Gastroesophageal sphincter (tissue), 4 donors: Measurements from ENCODE around the gene POMC. TPM values are rescaled to one million over a fixed set of nuclear protein-coding genes. Genes with fewer than 3 reads are reported as not detected.
"Not testable (repeated sequence)": the region's sequence is repeated elsewhere in the genome, so short reads cannot be mapped to it uniquely, and the experiment has no call there.

Experiments
- ATAC-seq: fragments of 150-250 bp; one replicate; pipeline ENCODE4 v1.9.1; 2016; ENCODE audit warnings: mild to moderate bottlenecking, moderate library complexity
- H3K27ac ChIP-seq, 4 donors: fragments of 200-600 bp; sonication (generic) in 3 of 4; 1 replicate in 3 of 4; 2 replicates in 1 of 4; pipeline ENCODE4 v1.5.1; 2016 to 2019
- H3K27me3 ChIP-seq: fragments of 200-600 bp; sonication (generic); one replicate; pipeline ENCODE4 v1.5.1; 2019
- H3K36me3 ChIP-seq, 2 donors: fragments of 200-600 bp; sonication (generic); one replicate each; pipeline ENCODE4 v1.5.1; 2019; ENCODE audit warnings: control low read depth in 1 of 2
- H3K4me1 ChIP-seq, 3 donors: fragments of 200-600 bp; sonication (generic); 1 replicate in 2 of 3; 2 replicates in 1 of 3; pipeline ENCODE4 v1.5.1; 2016 to 2019; ENCODE audit warnings: control low read depth in 2 of 3
- H3K4me3 ChIP-seq, 2 donors: fragments of 200-600 bp; sonication (generic); one replicate each; pipeline ENCODE4 v1.5.1; 2019; ENCODE audit warnings: mild to moderate bottlenecking in 1 of 2, moderate library complexity in 1 of 2
- H3K9me3 ChIP-seq, 3 donors: fragments of 200-600 bp; sonication (generic); one replicate each; pipeline ENCODE4 v1.5.1; 2017 to 2019; ENCODE audit warnings: control low read depth in 2 of 3
- EP300 ChIP-seq: sonication (generic); formaldehyde crosslinking; IDR thresholded peaks from one replicate; pipeline ENCODE4 v1.6.1; 2017; ENCODE audit warnings: antibody characterized with exemption, mild to moderate bottlenecking
- POLR2A ChIP-seq, 2 donors: fragments of 450-650 bp; IDR thresholded peaks; one replicate each; pipeline ENCODE4 v1.6.1; 2017; ENCODE audit warnings: antibody characterized with exemption in 2 of 2, mild to moderate bottlenecking in 2 of 2, moderate library complexity in 1 of 2
- POLR2AphosphoS5 ChIP-seq: sonication (generic); formaldehyde crosslinking; IDR thresholded peaks from one replicate; pipeline ENCODE4 v1.6.1; 2017; ENCODE audit warnings: antibody characterized with exemption
- WGBS, 2 donors: methylation state at CpG; one replicate each; pipeline ENCODE4 v1.1.5; 2018; ENCODE audit warnings: low coverage in 1 of 2; 5-methylcytosine and 5-hydroxymethylcytosine counted together
- total RNA-seq, 4 donors: library from RNA; depleted of rRNA; stranded (reverse); fragments of >200 nt; gene quantifications; one replicate each; pipeline ENCODE4 v1.1.0, GENCODE V29; 2016
- TF ChIP-seq, protein P1 (sequence below), 4 experiments: fragments of 200-600 bp in 2 of 4; fragments of 450-650 bp in 2 of 4; sonication (generic) in 1 of 4; IDR thresholded peaks; one replicate each; pipeline ENCODE4 v1.5.1; 2017 to 2019; ENCODE audit warnings: antibody characterized with exemption in 4 of 4, mild to moderate bottlenecking in 2 of 4, moderate library complexity in 2 of 4

POMC gene
- total RNA-seq, 4 donors from 2014 or later: 2.5 to 24.4 (median 5.4) TPM

DNA sequence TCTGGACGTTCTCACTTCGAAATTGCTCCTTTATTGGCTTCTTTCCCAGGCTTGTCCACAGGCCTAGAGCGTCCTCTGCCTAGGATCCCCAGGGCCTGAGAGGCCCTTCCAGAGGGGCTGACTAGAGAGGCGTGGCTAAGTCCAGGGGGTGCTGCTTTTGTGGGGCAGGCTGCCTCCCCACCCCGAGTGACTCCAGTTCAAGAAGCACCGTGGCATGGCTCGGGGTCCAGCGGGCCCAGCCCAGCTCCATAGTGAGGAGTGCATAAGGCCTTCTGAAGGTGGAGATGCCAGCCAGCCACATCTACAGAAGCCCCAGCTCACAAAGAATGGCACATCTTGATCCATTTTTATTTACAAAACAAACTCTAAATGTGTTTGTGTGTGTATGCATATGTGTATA, 44.8 kb upstream of the POMC start:
- Histone ChIP-seq H3K4me1 (peaks cover 0 to 6% (median 0%) of the 10 kb centered on the region in 3 donors), H3K4me3 (no peak overlapping the region), H3K36me3 (no peaks in the 10 kb centered on the region), H3K27me3 (no peaks in the 10 kb centered on the region), H3K9me3 (no peaks in the 10 kb centered on the region), H3K27ac (no peak overlapping the region)
- ATAC-seq: no peak
- TF ChIP-seq POLR2A (IDR thresholded peaks at IDR 0.05) (no peak), EP300 (no peak), POLR2AphosphoS5 (no peak)
- TF ChIP-seq, protein P1, sequence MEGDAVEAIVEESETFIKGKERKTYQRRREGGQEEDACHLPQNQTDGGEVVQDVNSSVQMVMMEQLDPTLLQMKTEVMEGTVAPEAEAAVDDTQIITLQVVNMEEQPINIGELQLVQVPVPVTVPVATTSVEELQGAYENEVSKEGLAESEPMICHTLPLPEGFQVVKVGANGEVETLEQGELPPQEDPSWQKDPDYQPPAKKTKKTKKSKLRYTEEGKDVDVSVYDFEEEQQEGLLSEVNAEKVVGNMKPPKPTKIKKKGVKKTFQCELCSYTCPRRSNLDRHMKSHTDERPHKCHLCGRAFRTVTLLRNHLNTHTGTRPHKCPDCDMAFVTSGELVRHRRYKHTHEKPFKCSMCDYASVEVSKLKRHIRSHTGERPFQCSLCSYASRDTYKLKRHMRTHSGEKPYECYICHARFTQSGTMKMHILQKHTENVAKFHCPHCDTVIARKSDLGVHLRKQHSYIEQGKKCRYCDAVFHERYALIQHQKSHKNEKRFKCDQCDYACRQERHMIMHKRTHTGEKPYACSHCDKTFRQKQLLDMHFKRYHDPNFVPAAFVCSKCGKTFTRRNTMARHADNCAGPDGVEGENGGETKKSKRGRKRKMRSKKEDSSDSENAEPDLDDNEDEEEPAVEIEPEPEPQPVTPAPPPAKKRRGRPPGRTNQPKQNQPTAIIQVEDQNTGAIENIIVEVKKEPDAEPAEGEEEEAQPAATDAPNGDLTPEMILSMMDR (IDR thresholded peaks at IDR 0.05): no peak
- WGBS, 2 donors: 0 to 10% methylated on average over 2 of the region's 8 CpGs

DNA sequence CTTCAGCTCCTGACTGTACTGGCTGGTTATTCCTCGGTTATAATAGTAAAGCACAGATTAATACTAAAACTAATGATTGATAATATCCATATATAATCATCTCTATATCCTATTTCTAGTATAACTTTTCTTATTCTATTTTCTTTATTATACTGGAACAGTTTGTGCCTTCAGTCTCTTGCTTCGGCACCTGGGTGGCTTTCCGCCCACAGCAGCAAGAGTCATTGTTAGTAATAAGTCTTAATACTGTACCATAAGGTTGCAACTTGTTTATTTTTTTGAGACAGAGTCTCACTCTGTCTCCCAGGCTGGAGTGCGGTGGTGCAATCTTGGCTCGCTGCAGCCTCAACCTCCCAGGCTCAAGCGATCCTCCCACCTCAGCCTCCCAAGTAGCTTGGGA, 42.5 kb upstream of the POMC start:
- not testable (repeated sequence) for H3K4me1 ChIP-seq, H3K36me3 ChIP-seq, ATAC-seq, H3K9me3 ChIP-seq, H3K4me3 ChIP-seq, H3K27ac ChIP-seq, H3K27me3 ChIP-seq
- 93 to 100% methylated on average over 4 to 6 of the region's 6 CpGs for WGBS, 2 donors

DNA sequence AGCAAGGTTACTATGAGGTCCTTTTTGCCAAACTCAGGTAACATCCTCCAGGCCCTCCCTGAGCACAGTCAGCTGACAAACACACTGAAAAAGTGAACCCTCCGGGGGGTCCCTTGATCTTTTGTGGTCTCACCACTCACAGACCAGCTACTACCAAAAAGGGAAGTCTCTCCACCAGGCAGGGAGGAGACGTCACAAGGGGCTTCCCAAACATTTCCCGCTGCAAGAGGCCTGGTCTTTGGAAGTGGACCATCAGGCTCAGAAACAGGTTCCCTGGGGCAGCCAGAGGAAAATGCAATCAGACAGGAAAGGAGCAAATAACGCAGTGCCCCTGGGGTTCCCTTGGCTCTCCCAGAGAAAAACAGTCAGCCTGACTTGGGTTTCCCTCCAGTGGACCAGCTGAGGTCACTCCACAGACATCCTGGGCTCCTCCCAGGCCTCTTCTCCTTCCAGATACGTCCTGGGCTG, 38.7 kb upstream of the POMC start:
- H3K36me3 ChIP-seq: no peaks in the 10 kb centered on the region
- 71% methylated on average over 1 of the region's 5 CpGs; no CpG with 5 or more reads in 1 of the 2 donors for WGBS, 2 donors
- TF ChIP-seq EP300: no peak
- TF ChIP-seq POLR2AphosphoS5: no peak
- TF ChIP-seq POLR2A (IDR thresholded peaks at IDR 0.05): no peak
- TF ChIP-seq, protein P1 (IDR thresholded peaks at IDR 0.05): no peak
- ATAC-seq: no peak
- H3K27me3 ChIP-seq: peaks cover 9% of the 10 kb centered on the region
- H3K9me3 ChIP-seq: no peaks in the 10 kb centered on the region
- H3K4me3 ChIP-seq: no peak overlapping the region
- no peak overlapping the region for H3K27ac ChIP-seq
- H3K4me1 ChIP-seq: no peaks in the 10 kb centered on the region

DNA sequence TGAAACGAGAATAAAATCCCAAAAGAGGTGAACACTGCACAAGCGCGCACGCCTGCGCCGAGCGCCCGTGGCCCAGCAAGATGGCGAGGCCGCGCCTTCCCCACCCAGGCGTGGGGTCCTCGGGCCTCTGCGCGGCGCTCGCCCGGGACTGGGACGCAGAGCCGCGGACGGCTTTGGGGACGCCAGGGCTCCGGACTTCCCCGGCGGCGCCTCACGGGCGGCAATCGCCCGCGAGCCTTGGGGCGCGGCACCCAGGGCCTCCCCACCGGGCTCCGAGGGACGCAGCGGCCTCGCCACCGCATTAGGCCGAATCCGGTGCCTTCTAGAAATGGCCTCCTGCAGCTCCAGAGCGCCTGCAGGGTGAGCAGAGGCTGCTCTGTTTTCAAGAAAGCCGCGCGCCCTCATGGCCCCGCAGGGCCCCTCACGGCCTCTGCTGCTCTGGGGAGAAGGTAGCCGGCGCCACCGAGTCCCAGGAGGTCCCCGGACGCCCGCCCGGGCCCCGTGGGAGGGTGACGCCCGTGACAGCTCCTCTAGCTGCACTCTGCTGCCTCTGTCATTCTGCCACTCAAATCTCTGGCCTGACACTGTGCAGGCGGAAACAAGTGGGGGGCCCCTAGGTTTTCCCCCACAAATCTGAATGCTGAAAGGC, 35.9 kb upstream of the POMC start:
- Histone ChIP-seq H3K4me1 (no peaks in the 10 kb centered on the region), H3K4me3 (peak overlapping the region in 1 of 2 donors; percentile 35), H3K36me3 (no peaks in the 10 kb centered on the region), H3K27ac (no peak overlapping the region), H3K27me3 (peaks cover 9% of the 10 kb centered on the region), H3K9me3 (no peaks in the 10 kb centered on the region)
- 52 to 65% methylated on average over 11 to 13 of the region's 59 CpGs for WGBS, 2 donors
- no peak for ATAC-seq
- TF ChIP-seq POLR2A (IDR thresholded peaks at IDR 0.05) (no peak), EP300 (no peak), POLR2AphosphoS5 (no peak)
- TF ChIP-seq, protein P1 (IDR thresholded peaks at IDR 0.05): no peak

DNA sequence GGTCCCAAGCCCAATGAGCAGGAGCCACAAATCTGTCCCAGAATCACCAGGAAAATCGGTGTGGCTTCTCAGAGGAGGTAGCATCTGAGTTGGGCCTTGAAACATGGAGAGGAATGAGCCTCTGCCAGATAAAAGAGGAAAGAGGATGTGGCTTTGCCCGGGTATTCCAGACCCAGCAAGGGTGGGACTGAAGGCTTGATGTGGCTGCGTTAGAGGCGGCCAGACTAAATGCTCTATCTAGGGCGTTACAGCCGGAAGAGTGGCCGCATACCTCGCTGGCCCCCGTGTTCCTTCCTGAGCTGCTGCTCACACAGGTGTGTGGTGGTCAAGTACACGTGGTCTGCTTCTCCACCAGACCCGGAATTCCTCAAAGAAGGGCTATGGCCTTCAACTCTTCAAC, 33.9 kb upstream of the POMC start:
- H3K36me3 ChIP-seq: no peaks in the 10 kb centered on the region
- H3K27me3 ChIP-seq: peaks cover 9% of the 10 kb centered on the region
- 79 to 90% methylated on average over 5 to 9 of the region's 11 CpGs for WGBS, 2 donors
- no peaks in the 10 kb centered on the region for H3K9me3 ChIP-seq
- no peak overlapping the region for H3K4me3 ChIP-seq
- no peak for TF ChIP-seq EP300
- TF ChIP-seq POLR2A (IDR thresholded peaks at IDR 0.05): no peak
- TF ChIP-seq, protein P1 (IDR thresholded peaks at IDR 0.05): no peak
- no peak for TF ChIP-seq POLR2AphosphoS5
- ATAC-seq: no peak
- no peak overlapping the region for H3K27ac ChIP-seq
- no peaks in the 10 kb centered on the region for H3K4me1 ChIP-seq
